ENCODE measurements around the gene MVB12A. TPM values are rescaled to one million over a fixed set of nuclear protein-coding genes. Genes with fewer than 3 reads are reported as not detected.
A peak's percentile ranks its signal among the peaks of the same experiment; 100 is the strongest.

Gene MVB12A
- total and polyA plus RNA-seq, 10 of the 15 experiments (the other 5 are each of a cell fraction or from before 2014, with no cell fraction given) = 1.2 to 47.6 (median 26.3) TPM

DNA sequence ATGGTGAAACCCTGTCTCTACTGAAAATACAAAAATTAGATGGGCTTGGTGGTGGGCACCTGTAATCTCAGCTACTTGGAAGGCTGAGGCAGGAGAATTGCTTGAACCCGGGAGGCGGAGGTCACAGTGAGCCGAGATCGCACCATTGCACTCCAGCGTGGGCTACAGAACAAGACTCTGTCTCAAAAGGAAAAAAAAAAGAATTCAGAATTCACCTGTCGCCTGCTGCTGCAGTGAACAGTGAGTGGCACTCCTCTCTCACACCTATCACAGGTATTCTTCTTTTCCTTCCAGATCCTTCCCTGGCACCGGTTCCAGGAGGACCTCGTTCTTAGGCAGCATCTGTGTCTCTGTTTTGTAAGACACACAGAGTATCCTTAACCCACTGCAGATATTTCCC lies 5.8 kb upstream of the MVB12A start:
- ChIA-PET CTCF (interaction anchor here (0.5 to 0.7 kb wide), 2 partner anchors 11 to 40 kb away, joined by 3 to 4 read pairs; no protein-coding TSS in a partner anchor), POLR2A (no interaction called here)

DNA sequence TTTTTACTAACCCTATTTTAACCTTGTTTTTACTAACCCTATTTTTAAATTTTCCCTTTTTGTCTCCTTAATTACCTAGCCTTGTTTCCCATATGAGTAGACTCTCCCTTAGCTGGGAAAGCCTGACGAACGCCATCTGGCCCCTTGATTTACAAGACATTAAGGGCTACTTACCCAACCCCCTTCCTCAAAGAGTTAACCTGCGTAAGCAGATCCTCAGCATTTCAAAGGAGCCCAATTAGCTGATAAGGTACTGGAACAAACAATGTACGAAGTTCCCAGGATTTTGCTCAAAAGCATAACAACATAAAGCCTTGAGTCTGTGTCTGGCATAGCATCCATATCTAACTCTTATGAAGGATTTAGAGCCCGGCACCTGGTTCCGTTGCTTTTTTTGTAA lies 4.7 kb upstream of the MVB12A start:
- POLR2A ChIA-PET = no interaction called here
- Histone ChIP-seq H3K4me1 (ENCODE audit: control insufficient read depth, insufficient read depth, low read length) (no peaks in the 10 kb centered on the region), H4K20me1 (ENCODE audit: control insufficient read depth, insufficient read depth) (no peaks in the 10 kb centered on the region; the same call in 1 of the 2 replicates), H3K4me3 (no peak overlapping the region), H3K4me2 (ENCODE audit: control insufficient read depth, insufficient read depth) (no peak overlapping the region), H3K36me3 (ENCODE audit: control insufficient read depth in 2 of 2, insufficient read depth in 2 of 2, low read length in 1 of 2) (peaks cover 0 to 25% of the 10 kb centered on the region in 2 experiments; a peak in 3 of 4 replicates), H3K9ac (ENCODE audit: control insufficient read depth, insufficient read depth, low read length) (no peak overlapping the region), H3K27ac (ENCODE audit: control insufficient read depth, insufficient read depth) (no peak overlapping the region), H3K79me2 (ENCODE audit: control insufficient read depth, insufficient read depth, low read length) (peaks cover 2% of the 10 kb centered on the region), H2AFZ (ENCODE audit: control insufficient read depth, low read depth, low read length) (no peak overlapping the region), H3K27me3 (replicated peaks in 1 of 2; ENCODE audit: control insufficient read depth in 2 of 2, insufficient read depth in 2 of 2, low read length in 1 of 2) (no peaks in the 10 kb centered on the region), H3K9me3 (replicated peaks; ENCODE audit: control insufficient read depth, insufficient read depth, low read length) (no peaks in the 10 kb centered on the region)
- SMC1A ChIA-PET (ENCODE audit: uncharacterized antibody, unreplicated experiment) = no interaction called here
- CTCF ChIA-PET = interaction anchor here (0.7 kb wide), 1 partner anchor 54 kb away, joined by 3 read pairs; no protein-coding TSS in a partner anchor
- intact Hi-C loops (cut with micrococcal nuclease; ENCODE audit: unreplicated experiment) (no loop called here), in situ Hi-C loops (cut with MboI) (no loop called here)
- TSS peak; percentile 60 for BruUV-seq (replicated peaks)
- RAD21 ChIA-PET (ENCODE audit: unreplicated experiment) = no interaction called here
- FAIRE-seq = no peak
- DNase-seq (ENCODE audit: low read depth, low spot score) = no peak
- WGBS (ENCODE audit: insufficient coverage, insufficient replicate concordance, low lambda C conversion rate, missing lambda C conversion rate) = 98% methylated on average over 6 of the region's 6 CpGs
- no peak for ATAC-seq
- TF ChIP-seq POU2F2 (IDR thresholded peaks at IDR 0.05; ENCODE audit: borderline replicate concordance, low read depth, low read length) = no peak
- TF ChIP-seq MYB (IDR thresholded peaks at IDR 0.05; ENCODE audit: borderline replicate concordance, low read depth, low read length) = no peak
- TF ChIP-seq, protein P1, sequence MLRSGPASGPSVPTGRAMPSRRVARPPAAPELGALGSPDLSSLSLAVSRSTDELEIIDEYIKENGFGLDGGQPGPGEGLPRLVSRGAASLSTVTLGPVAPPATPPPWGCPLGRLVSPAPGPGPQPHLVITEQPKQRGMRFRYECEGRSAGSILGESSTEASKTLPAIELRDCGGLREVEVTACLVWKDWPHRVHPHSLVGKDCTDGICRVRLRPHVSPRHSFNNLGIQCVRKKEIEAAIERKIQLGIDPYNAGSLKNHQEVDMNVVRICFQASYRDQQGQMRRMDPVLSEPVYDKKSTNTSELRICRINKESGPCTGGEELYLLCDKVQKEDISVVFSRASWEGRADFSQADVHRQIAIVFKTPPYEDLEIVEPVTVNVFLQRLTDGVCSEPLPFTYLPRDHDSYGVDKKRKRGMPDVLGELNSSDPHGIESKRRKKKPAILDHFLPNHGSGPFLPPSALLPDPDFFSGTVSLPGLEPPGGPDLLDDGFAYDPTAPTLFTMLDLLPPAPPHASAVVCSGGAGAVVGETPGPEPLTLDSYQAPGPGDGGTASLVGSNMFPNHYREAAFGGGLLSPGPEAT (IDR thresholded peaks at IDR 0.05; ENCODE audit: low read depth) = no peak
- TF ChIP-seq, protein P2, sequence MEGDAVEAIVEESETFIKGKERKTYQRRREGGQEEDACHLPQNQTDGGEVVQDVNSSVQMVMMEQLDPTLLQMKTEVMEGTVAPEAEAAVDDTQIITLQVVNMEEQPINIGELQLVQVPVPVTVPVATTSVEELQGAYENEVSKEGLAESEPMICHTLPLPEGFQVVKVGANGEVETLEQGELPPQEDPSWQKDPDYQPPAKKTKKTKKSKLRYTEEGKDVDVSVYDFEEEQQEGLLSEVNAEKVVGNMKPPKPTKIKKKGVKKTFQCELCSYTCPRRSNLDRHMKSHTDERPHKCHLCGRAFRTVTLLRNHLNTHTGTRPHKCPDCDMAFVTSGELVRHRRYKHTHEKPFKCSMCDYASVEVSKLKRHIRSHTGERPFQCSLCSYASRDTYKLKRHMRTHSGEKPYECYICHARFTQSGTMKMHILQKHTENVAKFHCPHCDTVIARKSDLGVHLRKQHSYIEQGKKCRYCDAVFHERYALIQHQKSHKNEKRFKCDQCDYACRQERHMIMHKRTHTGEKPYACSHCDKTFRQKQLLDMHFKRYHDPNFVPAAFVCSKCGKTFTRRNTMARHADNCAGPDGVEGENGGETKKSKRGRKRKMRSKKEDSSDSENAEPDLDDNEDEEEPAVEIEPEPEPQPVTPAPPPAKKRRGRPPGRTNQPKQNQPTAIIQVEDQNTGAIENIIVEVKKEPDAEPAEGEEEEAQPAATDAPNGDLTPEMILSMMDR (IDR thresholded peaks at IDR 0.05 in 2 of 3, conservative IDR thresholded peaks at IDR 0.05 in 1 of 3; ENCODE audit: control insufficient read depth in 2 of 3, extremely low read depth in 1 of 3, insufficient read depth in 1 of 3, low read depth in 3 of 3, low read length in 3 of 3) = no peak
- TF ChIP-seq, protein P3, sequence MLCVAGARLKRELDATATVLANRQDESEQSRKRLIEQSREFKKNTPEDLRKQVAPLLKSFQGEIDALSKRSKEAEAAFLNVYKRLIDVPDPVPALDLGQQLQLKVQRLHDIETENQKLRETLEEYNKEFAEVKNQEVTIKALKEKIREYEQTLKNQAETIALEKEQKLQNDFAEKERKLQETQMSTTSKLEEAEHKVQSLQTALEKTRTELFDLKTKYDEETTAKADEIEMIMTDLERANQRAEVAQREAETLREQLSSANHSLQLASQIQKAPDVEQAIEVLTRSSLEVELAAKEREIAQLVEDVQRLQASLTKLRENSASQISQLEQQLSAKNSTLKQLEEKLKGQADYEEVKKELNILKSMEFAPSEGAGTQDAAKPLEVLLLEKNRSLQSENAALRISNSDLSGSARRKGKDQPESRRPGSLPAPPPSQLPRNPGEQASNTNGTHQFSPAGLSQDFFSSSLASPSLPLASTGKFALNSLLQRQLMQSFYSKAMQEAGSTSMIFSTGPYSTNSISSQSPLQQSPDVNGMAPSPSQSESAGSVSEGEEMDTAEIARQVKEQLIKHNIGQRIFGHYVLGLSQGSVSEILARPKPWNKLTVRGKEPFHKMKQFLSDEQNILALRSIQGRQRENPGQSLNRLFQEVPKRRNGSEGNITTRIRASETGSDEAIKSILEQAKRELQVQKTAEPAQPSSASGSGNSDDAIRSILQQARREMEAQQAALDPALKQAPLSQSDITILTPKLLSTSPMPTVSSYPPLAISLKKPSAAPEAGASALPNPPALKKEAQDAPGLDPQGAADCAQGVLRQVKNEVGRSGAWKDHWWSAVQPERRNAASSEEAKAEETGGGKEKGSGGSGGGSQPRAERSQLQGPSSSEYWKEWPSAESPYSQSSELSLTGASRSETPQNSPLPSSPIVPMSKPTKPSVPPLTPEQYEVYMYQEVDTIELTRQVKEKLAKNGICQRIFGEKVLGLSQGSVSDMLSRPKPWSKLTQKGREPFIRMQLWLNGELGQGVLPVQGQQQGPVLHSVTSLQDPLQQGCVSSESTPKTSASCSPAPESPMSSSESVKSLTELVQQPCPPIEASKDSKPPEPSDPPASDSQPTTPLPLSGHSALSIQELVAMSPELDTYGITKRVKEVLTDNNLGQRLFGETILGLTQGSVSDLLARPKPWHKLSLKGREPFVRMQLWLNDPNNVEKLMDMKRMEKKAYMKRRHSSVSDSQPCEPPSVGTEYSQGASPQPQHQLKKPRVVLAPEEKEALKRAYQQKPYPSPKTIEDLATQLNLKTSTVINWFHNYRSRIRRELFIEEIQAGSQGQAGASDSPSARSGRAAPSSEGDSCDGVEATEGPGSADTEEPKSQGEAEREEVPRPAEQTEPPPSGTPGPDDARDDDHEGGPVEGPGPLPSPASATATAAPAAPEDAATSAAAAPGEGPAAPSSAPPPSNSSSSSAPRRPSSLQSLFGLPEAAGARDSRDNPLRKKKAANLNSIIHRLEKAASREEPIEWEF (IDR thresholded peaks at IDR 0.05; ENCODE audit: insufficient replicate concordance, low read depth, low read length) = no peak

More for the DNA sequence above, 5.8 kb upstream of the MVB12A start:
- H3K4me3 ChIP-seq = no peak overlapping the region
- TF ChIP-seq KLF5 (IDR thresholded peaks at IDR 0.05; ENCODE audit: partially characterized antibody) (no peak), MTA3 (IDR thresholded peaks at IDR 0.05; ENCODE audit: borderline replicate concordance, low read length) (no peak), RB1 (IDR thresholded peaks at IDR 0.05; ENCODE audit: borderline replicate concordance) (no peak), LARP7 (IDR thresholded peaks at IDR 0.05) (no peak), ZNF24 (IDR thresholded peaks at IDR 0.05) (no peak), BMI1 (IDR thresholded peaks at IDR 0.05; ENCODE audit: borderline replicate concordance) (no peak), JUND (IDR thresholded peaks at IDR 0.05; ENCODE audit: low read depth, low read length) (no peak)
- H3K27me3 ChIP-seq (replicated peaks in 1 of 2; ENCODE audit: control insufficient read depth in 2 of 2, insufficient read depth in 2 of 2, low read length in 1 of 2) = no peaks in the 10 kb centered on the region
- SMC1A ChIA-PET (ENCODE audit: uncharacterized antibody, unreplicated experiment) = no interaction called here
- H3K36me3 ChIP-seq (ENCODE audit: control insufficient read depth in 2 of 2, insufficient read depth in 2 of 2, low read length in 1 of 2) = peaks cover 0 to 25% of the 10 kb centered on the region in 2 experiments; a peak in 3 of 4 replicates
- H3K27ac ChIP-seq (ENCODE audit: control insufficient read depth, insufficient read depth) = no peak overlapping the region
- FAIRE-seq = no peak
- no peaks in the 10 kb centered on the region for H3K9me3 ChIP-seq (replicated peaks; ENCODE audit: control insufficient read depth, insufficient read depth, low read length)
- intact Hi-C loops (cut with micrococcal nuclease; ENCODE audit: unreplicated experiment) (no loop called here), in situ Hi-C loops (cut with MboI) (no loop called here)
- no peak overlapping the region for H2AFZ ChIP-seq (ENCODE audit: control insufficient read depth, low read depth, low read length)
- no peaks in the 10 kb centered on the region; the same call in 1 of the 2 replicates for H4K20me1 ChIP-seq (ENCODE audit: control insufficient read depth, insufficient read depth)
- 96% methylated on average over 8 of the region's 8 CpGs for WGBS (ENCODE audit: insufficient coverage, insufficient replicate concordance, low lambda C conversion rate, missing lambda C conversion rate)
- H3K9ac ChIP-seq (ENCODE audit: control insufficient read depth, insufficient read depth, low read length) = no peak overlapping the region
- peaks cover 10% of the 10 kb centered on the region for H3K79me2 ChIP-seq (ENCODE audit: control insufficient read depth, insufficient read depth, low read length)
- DNase-seq (ENCODE audit: low read depth, low spot score) = no peak
- BruUV-seq (replicated peaks) = no TSS peak
- no peak overlapping the region for H3K4me2 ChIP-seq (ENCODE audit: control insufficient read depth, insufficient read depth)
- no peak for ATAC-seq
- RAD21 ChIA-PET (ENCODE audit: unreplicated experiment) = no interaction called here
- no peaks in the 10 kb centered on the region for H3K4me1 ChIP-seq (ENCODE audit: control insufficient read depth, insufficient read depth, low read length)
